Thyroid gland (tissue), 4 donors: ENCODE data around the gene PSMA4.

Experiments
- POLR2A ChIP-seq, 2 donors: fragments of 450-650 bp; IDR thresholded peaks; one replicate each; pipeline ENCODE4 v1.6.1; 2017; ENCODE audit warnings: antibody characterized with exemption in 2 of 2, mild to moderate bottlenecking in 2 of 2, moderate library complexity in 1 of 2
- TF ChIP-seq, protein P1 (sequence below), 6 experiments: fragments of 200-600 bp in 3 of 6; fragments of 450-650 bp in 3 of 6; sonication (generic) in 3 of 6; IDR thresholded peaks; one replicate each; pipeline ENCODE4 v1.5.1; 2016 to 2019; ENCODE audit warnings: antibody characterized with exemption in 6 of 6, mild to moderate bottlenecking in 2 of 6, inconsistent platforms in 1 of 6, moderate library complexity in 1 of 6

DNA sequence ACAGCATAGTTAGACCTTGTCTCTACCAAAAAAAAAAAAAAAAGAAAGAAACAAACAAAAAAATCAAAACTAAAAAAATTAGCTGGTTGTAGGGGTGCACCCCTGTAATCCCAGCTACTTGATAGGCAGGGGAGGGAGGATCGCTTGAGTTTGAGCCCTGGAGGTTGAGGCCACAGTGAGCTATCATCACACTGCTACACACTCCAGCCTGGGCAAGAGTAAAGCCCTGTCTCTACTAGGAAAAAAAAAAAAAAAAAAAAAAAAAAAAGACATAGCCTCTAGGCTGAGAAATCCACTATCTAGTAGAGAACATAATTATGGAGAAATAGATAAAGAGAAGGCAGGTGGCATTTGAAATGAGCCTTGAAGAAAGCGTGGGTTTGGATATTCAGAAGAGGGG lies 22.8 kb downstream of the PSMA4 start:
- TF ChIP-seq, protein P1, sequence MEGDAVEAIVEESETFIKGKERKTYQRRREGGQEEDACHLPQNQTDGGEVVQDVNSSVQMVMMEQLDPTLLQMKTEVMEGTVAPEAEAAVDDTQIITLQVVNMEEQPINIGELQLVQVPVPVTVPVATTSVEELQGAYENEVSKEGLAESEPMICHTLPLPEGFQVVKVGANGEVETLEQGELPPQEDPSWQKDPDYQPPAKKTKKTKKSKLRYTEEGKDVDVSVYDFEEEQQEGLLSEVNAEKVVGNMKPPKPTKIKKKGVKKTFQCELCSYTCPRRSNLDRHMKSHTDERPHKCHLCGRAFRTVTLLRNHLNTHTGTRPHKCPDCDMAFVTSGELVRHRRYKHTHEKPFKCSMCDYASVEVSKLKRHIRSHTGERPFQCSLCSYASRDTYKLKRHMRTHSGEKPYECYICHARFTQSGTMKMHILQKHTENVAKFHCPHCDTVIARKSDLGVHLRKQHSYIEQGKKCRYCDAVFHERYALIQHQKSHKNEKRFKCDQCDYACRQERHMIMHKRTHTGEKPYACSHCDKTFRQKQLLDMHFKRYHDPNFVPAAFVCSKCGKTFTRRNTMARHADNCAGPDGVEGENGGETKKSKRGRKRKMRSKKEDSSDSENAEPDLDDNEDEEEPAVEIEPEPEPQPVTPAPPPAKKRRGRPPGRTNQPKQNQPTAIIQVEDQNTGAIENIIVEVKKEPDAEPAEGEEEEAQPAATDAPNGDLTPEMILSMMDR (IDR thresholded peaks at IDR 0.05) = no peak
- TF ChIP-seq POLR2A (IDR thresholded peaks at IDR 0.05) = no peak
